Measurements from ENCODE around the gene TBC1D4. TPM values are rescaled to one million over a fixed set of nuclear protein-coding genes. Genes with fewer than 3 reads are reported as not detected.

TBC1D4 gene
- total RNA-seq, 2 donors from 2014 or later: 16.7 to 27.9 TPM

GRCh38 chr13:75302071-75302698, 179.8 kb downstream of the TBC1D4 start:
- Histone ChIP-seq H3K9ac (ENCODE audit: low read depth in 2 of 2, low read length in 2 of 2) (no peak overlapping the region), H3K36me3 (no peaks in the 10 kb centered on the region), H3K9me3 (no peaks in the 10 kb centered on the region), H3K4me1 (no peaks in the 10 kb centered on the region), H3K27me3 (no peaks in the 10 kb centered on the region), H3K27ac (no peak overlapping the region), H3K4me3 (no peak overlapping the region)
- no peak for DNase-seq
- no peak for TF ChIP-seq CTCF (IDR thresholded peaks at IDR 0.05)
- intact Hi-C loops (cut with DNase I): no loop called here

GRCh38 chr13:75299913-75300862, 181.8 kb downstream of the TBC1D4 start:
- Histone ChIP-seq H3K9ac (ENCODE audit: low read depth in 2 of 2, low read length in 2 of 2) (no peak overlapping the region), H3K36me3 (no peaks in the 10 kb centered on the region)
- intact Hi-C loops (cut with DNase I): no loop called here

GRCh38 chr13:75299246-75299645, 182.7 kb downstream of the TBC1D4 start:
- intact Hi-C loops (cut with DNase I): no loop called here
- H3K4me3 ChIP-seq: no peak overlapping the region
- H3K9ac ChIP-seq (ENCODE audit: low read depth in 2 of 2, low read length in 2 of 2): no peak overlapping the region
- TF ChIP-seq CTCF (IDR thresholded peaks at IDR 0.05): no peak
- no peak for DNase-seq
- H3K9me3 ChIP-seq: no peaks in the 10 kb centered on the region
- no peaks in the 10 kb centered on the region for H3K4me1 ChIP-seq
- no peaks in the 10 kb centered on the region for H3K36me3 ChIP-seq
- no peaks in the 10 kb centered on the region for H3K27me3 ChIP-seq
- H3K27ac ChIP-seq: no peak overlapping the region

More at GRCh38 chr13:75299913-75300862, 181.8 kb downstream of the TBC1D4 start:
- Histone ChIP-seq H3K27ac (no peak overlapping the region), H3K4me3 (no peak overlapping the region), H3K27me3 (no peaks in the 10 kb centered on the region), H3K4me1 (no peaks in the 10 kb centered on the region), H3K9me3 (no peaks in the 10 kb centered on the region)
- TF ChIP-seq CTCF (IDR thresholded peaks at IDR 0.05): no peak
- DNase-seq: no peak

GRCh38 chr13:75296641-75297040, 185.3 kb downstream of the TBC1D4 start:
- TF ChIP-seq CTCF (IDR thresholded peaks at IDR 0.05): no peak
- Histone ChIP-seq H3K36me3 (no peaks in the 10 kb centered on the region), H3K9me3 (no peaks in the 10 kb centered on the region), H3K27me3 (no peaks in the 10 kb centered on the region), H3K27ac (no peak overlapping the region), H3K4me3 (no peak overlapping the region), H3K9ac (ENCODE audit: low read depth in 2 of 2, low read length in 2 of 2) (no peak overlapping the region), H3K4me1 (no peaks in the 10 kb centered on the region)
- no peak for DNase-seq
- intact Hi-C loops (cut with DNase I): no loop called here

- no peak for DNase-seq
- Histone ChIP-seq H3K27me3 (no peaks in the 10 kb centered on the region), H3K4me1 (no peaks in the 10 kb centered on the region), H3K9ac (ENCODE audit: low read depth in 2 of 2, low read length in 2 of 2) (no peak overlapping the region), H3K27ac (no peak overlapping the region), H3K4me3 (no peak overlapping the region), H3K36me3 (no peaks in the 10 kb centered on the region), H3K9me3 (no peaks in the 10 kb centered on the region)
- no peak for TF ChIP-seq CTCF (IDR thresholded peaks at IDR 0.05)
- intact Hi-C loops (cut with DNase I): no loop called here
Observed at GRCh38 chr13:75295201-75295600, 186.8 kb downstream of the TBC1D4 start.

All from colonic mucosa (tissue), 4 donors.